ENCODE measurements around the gene ABCC9.

The ABCC9 gene

GRCh38 chr12:21950649-21951048 lies 9.4 kb upstream of the ABCC9 start:
- DNase-seq (ENCODE audit: insufficient read length, low spot score) (no peak), FAIRE-seq (no peak)
- no peak for TF ChIP-seq CTCF (IDR thresholded peaks at IDR 0.05; ENCODE audit: insufficient read depth, missing control alignments)

GRCh38 chr12:21949036-21949435 lies 7.8 kb upstream of the ABCC9 start:
- no peak for TF ChIP-seq CTCF (IDR thresholded peaks at IDR 0.05; ENCODE audit: insufficient read depth, missing control alignments)
- FAIRE-seq: no peak
- no peak for DNase-seq (ENCODE audit: insufficient read length, low spot score)

- TF ChIP-seq CTCF (IDR thresholded peaks at IDR 0.05; ENCODE audit: insufficient read depth, missing control alignments): no peak
- FAIRE-seq: no peak
- no peak for DNase-seq (ENCODE audit: insufficient read length, low spot score)
These were observed 5.8 kb upstream of the ABCC9 start for GRCh38 chr12:21946983-21947382.

GRCh38 chr12:21945002-21945401 lies 3.8 kb upstream of the ABCC9 start:
- no peak for TF ChIP-seq CTCF (IDR thresholded peaks at IDR 0.05; ENCODE audit: insufficient read depth, missing control alignments)
- DNase-seq (ENCODE audit: insufficient read length, low spot score) (no peak), FAIRE-seq (no peak)

- no peak for DNase-seq (ENCODE audit: insufficient read length, low spot score)
- TF ChIP-seq CTCF (IDR thresholded peaks at IDR 0.05; ENCODE audit: insufficient read depth, missing control alignments): no peak
- FAIRE-seq: no peak
These were observed 1.1 kb upstream of the ABCC9 start for GRCh38 chr12:21942377-21942703.

GRCh38 chr12:21941506-21942376 lies 515 bp upstream of the ABCC9 start:
- no peak for TF ChIP-seq CTCF (IDR thresholded peaks at IDR 0.05; ENCODE audit: insufficient read depth, missing control alignments)
- DNase-seq (ENCODE audit: insufficient read length, low spot score): no peak
- no peak for FAIRE-seq

- DNase-seq (ENCODE audit: insufficient read length, low spot score) (no peak), FAIRE-seq (no peak)
- TF ChIP-seq CTCF (IDR thresholded peaks at IDR 0.05; ENCODE audit: insufficient read depth, missing control alignments): no peak
These were observed 1.8 kb downstream of the ABCC9 start for GRCh38 chr12:21939435-21939834.
